HTR-8/SVneo (cell line): ENCODE measurements around the gene PPARA.
A peak's percentile ranks its signal among the peaks of the same experiment; 100 is the strongest.

ENCODE experiments used
- DNase-seq: peaks from one replicate; pipeline ENCODE4 v3.0.0; 2011; ENCODE audit warnings: low spot score, mixed read lengths; ENCODE audit not compliant: insufficient read length
- FAIRE-seq: peaks from 2 replicates; lab custom pipeline; 2011; peaks lifted over from hg19 to GRCh38; lab: Jason Lieb, UNC

Gene PPARA

GRCh38 chr22:46237453-46238124 lies 87.3 kb downstream of the PPARA start:
- no peak for DNase-seq

GRCh38 chr22:46238541-46238940 lies 88.2 kb downstream of the PPARA start:
- DNase-seq (no peak), FAIRE-seq (no peak)

More at GRCh38 chr22:46237453-46238124, 87.3 kb downstream of the PPARA start:
- FAIRE-seq = no peak

GRCh38 chr22:46239261-46240048 lies 89.1 kb downstream of the PPARA start:
- FAIRE-seq (no peak), DNase-seq (no peak)

- FAIRE-seq = no peak
These were observed 89.7 kb downstream of the PPARA start for GRCh38 chr22:46240073-46240472.

GRCh38 chr22:46240506-46240905 lies 90.2 kb downstream of the PPARA start:
- no peak for FAIRE-seq

More at GRCh38 chr22:46240073-46240472, 89.7 kb downstream of the PPARA start:
- DNase-seq = no peak

GRCh38 chr22:46240907-46241306 lies 90.6 kb downstream of the PPARA start:
- DNase-seq = no peak
- no peak for FAIRE-seq

More at GRCh38 chr22:46240506-46240905, 90.2 kb downstream of the PPARA start:
- DNase-seq = no peak

- no peak for FAIRE-seq
These were observed 91.2 kb downstream of the PPARA start for GRCh38 chr22:46241396-46242007.

GRCh38 chr22:46242076-46242475 lies 91.8 kb downstream of the PPARA start:
- no peak for DNase-seq
- no peak for FAIRE-seq

More at GRCh38 chr22:46241396-46242007, 91.2 kb downstream of the PPARA start:
- no peak for DNase-seq

- DNase-seq (no peak), FAIRE-seq (no peak)
These were observed 94.4 kb downstream of the PPARA start for GRCh38 chr22:46244771-46245170.

GRCh38 chr22:46245511-46245910 lies 95.2 kb downstream of the PPARA start:
- DNase-seq (no peak), FAIRE-seq (no peak)

- no peak for FAIRE-seq
- DNase-seq = no peak
These were observed 95.9 kb downstream of the PPARA start for GRCh38 chr22:46246178-46246577.

- no peak for FAIRE-seq
- DNase-seq = no peak
These were observed 97.2 kb downstream of the PPARA start for GRCh38 chr22:46247443-46247975.

- DNase-seq = peak; percentile 83
- FAIRE-seq = peak; percentile 86
These were observed 99.9 kb downstream of the PPARA start, which contains the start of gene CDPF1 for GRCh38 chr22:46250035-46250782. Gene CDPF1, minus strand, starts transcription at chr22:46250293. Its CDS starts 2,009 bp downstream, at chr22:46248284.

- FAIRE-seq (no peak), DNase-seq (no peak)
These were observed 100.4 kb downstream of the PPARA start for GRCh38 chr22:46250783-46251125.

- FAIRE-seq = no peak
- no peak for DNase-seq
These were observed 100.9 kb downstream of the PPARA start for GRCh38 chr22:46251266-46251665.

- DNase-seq = no peak
- FAIRE-seq = no peak
These were observed 101.6 kb downstream of the PPARA start for GRCh38 chr22:46251816-46252380.

- FAIRE-seq = no peak
- DNase-seq = no peak
These were observed 106.1 kb downstream of the PPARA start for GRCh38 chr22:46256358-46256958.

GRCh38 chr22:46259374-46259773 lies 109.0 kb downstream of the PPARA start:
- no peak for FAIRE-seq

GRCh38 chr22:46260038-46260437 lies 109.7 kb downstream of the PPARA start:
- FAIRE-seq = no peak
- DNase-seq = no peak

More at GRCh38 chr22:46259374-46259773, 109.0 kb downstream of the PPARA start:
- DNase-seq = no peak
